ENCODE data around the gene RBM3.
"Not testable (repeated sequence)": the region's sequence is repeated elsewhere in the genome, so short reads cannot be mapped to it uniquely, and the experiment has no call there.

The RBM3 gene

DNA sequence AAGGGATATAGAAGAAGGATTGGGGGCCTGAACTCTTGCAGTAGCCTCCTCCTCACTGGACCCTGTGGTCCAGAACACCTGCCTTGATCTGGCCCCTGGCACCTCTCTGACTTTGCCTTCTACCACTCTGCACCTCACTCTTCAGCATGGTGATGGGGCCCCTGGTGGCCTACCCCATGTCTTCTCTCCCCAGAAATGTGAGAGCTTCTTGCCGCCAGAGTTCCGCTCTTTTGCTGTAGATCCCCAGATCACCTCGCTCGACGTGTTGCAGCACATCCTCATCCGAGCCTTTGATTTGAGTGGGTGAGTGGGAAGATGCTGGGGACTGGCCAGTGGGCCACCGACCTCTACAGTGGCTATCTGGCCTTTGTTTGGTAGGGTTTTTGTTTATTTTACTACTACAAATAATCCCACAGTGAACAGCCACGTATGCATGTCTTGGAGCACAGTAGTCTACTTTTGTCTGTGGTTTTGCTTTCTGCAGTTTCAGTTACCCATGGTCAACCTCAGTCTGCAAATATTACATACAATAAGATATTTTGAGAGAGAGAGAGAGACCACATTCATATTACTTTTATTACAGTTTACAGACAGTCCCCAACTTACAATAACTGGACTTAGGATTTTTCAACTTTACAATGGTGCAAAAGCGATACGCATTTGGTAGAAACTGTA is 33.0 kb upstream of the RBM3 start:
- Histone ChIP-seq H3K27ac (ENCODE audit: low read depth, low read length) (no peak overlapping the region), H3K27me3 (ENCODE audit: control insufficient read depth, insufficient read depth, low read length) (no peaks in the 10 kb centered on the region), H3K36me3 (ENCODE audit: control insufficient read depth, insufficient read depth, low read length) (peaks cover 17% of the 10 kb centered on the region), H3K4me1 (ENCODE audit: control insufficient read depth, insufficient read depth, low read length) (no peaks in the 10 kb centered on the region), H3K9ac (ENCODE audit: low read depth, low read length) (no peak overlapping the region), H3K9me3 (ENCODE audit: control insufficient read depth, insufficient read depth, low read length) (peaks cover 40% of the 10 kb centered on the region), H3K4me3 (ENCODE audit: low read depth, low read length) (no peak overlapping the region)

DNA sequence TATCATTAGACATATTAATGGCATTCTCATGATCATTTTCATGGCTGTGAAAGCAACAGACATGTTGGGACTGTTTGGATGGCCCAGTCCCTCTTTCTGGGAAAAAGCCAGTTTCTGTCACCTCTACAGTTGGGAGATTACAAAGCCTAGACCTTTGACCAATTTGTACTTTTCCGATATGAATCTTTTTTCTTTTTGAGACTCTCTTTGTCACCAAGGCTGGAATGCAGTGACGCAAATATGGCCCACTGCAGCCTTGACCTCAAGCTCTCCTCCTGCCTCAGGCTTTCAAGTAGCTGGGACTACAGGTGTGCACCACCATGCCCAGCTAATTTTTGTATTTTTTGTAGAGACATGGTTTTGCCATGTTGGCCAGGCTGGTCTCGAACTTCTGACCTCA is 25.4 kb upstream of the RBM3 start:
- H3K9me3 ChIP-seq (ENCODE audit: control insufficient read depth, insufficient read depth, low read length), result peaks cover 25% of the 10 kb centered on the region; the same call in 1 of the 2 replicates
- H3K36me3 ChIP-seq (ENCODE audit: control insufficient read depth, insufficient read depth, low read length), result peaks cover 13% of the 10 kb centered on the region
- H3K27me3 ChIP-seq (ENCODE audit: control insufficient read depth, insufficient read depth, low read length), result no peaks in the 10 kb centered on the region
- no peak overlapping the region for H3K4me3 ChIP-seq (ENCODE audit: low read depth, low read length)
- H3K4me1 ChIP-seq (ENCODE audit: control insufficient read depth, insufficient read depth, low read length), result no peaks in the 10 kb centered on the region
- no peak overlapping the region for H3K27ac ChIP-seq (ENCODE audit: low read depth, low read length)
- no peak overlapping the region for H3K9ac ChIP-seq (ENCODE audit: low read depth, low read length)

DNA sequence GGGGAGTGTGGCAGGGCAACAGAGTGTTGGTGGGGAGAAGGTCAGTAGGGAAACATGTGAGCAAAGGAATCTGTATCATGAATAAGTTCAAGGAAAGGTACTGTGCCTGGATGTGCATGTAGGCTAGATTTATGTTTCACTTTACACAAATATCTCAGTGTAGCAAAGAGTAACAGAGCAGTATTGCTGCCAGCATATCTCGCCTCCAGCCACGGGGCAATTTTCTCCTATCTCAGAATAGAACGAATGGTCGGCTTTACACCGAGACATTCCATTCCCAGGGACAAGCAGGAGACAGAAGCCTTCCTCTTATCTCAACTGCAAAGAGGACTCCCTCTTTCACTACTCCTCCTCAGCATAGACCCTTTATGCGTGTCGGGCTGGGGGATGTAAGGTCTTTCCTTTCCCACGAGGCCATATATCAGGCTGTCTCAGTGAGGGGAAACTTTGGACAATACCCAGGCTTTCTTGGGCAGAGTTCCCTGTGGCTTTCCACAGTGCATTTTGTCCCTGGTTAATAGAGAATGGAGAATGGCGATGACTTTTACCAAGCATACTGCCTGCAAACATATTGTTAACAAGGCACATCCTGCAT is 18.5 kb upstream of the RBM3 start:
- not testable (repeated sequence) for H3K27ac ChIP-seq (ENCODE audit: low read depth, low read length); H3K27me3 ChIP-seq (ENCODE audit: control insufficient read depth, insufficient read depth, low read length); H3K4me3 ChIP-seq (ENCODE audit: low read depth, low read length); H3K9ac ChIP-seq (ENCODE audit: low read depth, low read length); H3K4me1 ChIP-seq (ENCODE audit: control insufficient read depth, insufficient read depth, low read length)
- Histone ChIP-seq H3K36me3 (ENCODE audit: control insufficient read depth, insufficient read depth, low read length) (peaks cover 19% of the 10 kb centered on the region), H3K9me3 (ENCODE audit: control insufficient read depth, insufficient read depth, low read length) (peaks cover 13% of the 10 kb centered on the region; the same call in 1 of the 2 replicates)

DNA sequence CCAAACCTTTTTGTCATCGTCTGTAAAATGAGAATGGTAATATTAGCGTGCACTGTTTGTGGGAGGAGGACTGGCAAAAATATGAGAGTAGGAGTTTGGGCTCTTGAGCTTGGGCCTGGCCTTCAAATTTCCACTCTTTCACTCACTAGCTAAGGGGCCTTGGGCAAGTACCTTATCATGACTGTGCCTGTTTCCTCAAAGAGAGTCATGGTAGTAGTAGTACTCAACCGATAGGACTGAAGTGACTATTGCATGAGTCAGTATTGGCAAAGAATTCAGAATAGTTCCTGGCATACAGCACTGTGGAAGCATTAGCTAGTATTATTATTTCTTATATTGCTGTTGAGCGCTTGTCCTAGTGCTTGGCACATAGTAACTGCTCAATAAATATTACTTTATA is 16.0 kb upstream of the RBM3 start:
- H3K27ac ChIP-seq (ENCODE audit: low read depth, low read length), result no peak overlapping the region
- H3K4me1 ChIP-seq (ENCODE audit: control insufficient read depth, insufficient read depth, low read length), result no peaks in the 10 kb centered on the region
- peaks cover 19% of the 10 kb centered on the region for H3K36me3 ChIP-seq (ENCODE audit: control insufficient read depth, insufficient read depth, low read length)
- no peak overlapping the region for H3K4me3 ChIP-seq (ENCODE audit: low read depth, low read length)
- no peak overlapping the region for H3K9ac ChIP-seq (ENCODE audit: low read depth, low read length)
- H3K27me3 ChIP-seq (ENCODE audit: control insufficient read depth, insufficient read depth, low read length), result no peaks in the 10 kb centered on the region
- H3K9me3 ChIP-seq (ENCODE audit: control insufficient read depth, insufficient read depth, low read length), result peaks cover 22% of the 10 kb centered on the region; the same call in 1 of the 2 replicates

DNA sequence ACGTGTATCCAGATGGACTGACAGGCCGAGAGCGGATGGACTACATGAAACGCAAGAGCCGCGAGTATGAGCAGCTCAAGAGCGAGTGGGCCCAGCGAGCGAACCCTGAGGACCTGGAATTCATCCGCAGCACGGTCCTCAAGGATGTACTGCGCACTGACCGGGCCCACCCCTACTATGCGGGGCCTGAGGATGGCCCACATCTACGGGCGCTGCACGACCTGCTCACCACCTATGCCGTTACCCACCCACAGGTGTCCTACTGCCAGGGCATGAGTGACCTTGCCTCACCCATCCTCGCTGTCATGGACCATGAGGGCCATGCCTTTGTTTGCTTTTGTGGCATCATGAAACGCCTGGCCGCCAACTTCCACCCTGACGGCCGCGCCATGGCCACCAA is 14.6 kb upstream of the RBM3 start:
- Histone ChIP-seq H3K27me3 (ENCODE audit: control insufficient read depth, insufficient read depth, low read length) (no peaks in the 10 kb centered on the region), H3K36me3 (ENCODE audit: control insufficient read depth, insufficient read depth, low read length) (peaks cover 19% of the 10 kb centered on the region), H3K27ac (ENCODE audit: low read depth, low read length) (no peak overlapping the region), H3K4me1 (ENCODE audit: control insufficient read depth, insufficient read depth, low read length) (no peaks in the 10 kb centered on the region), H3K4me3 (ENCODE audit: low read depth, low read length) (no peak overlapping the region), H3K9ac (ENCODE audit: low read depth, low read length) (no peak overlapping the region), H3K9me3 (ENCODE audit: control insufficient read depth, insufficient read depth, low read length) (peaks cover 25% of the 10 kb centered on the region)

DNA sequence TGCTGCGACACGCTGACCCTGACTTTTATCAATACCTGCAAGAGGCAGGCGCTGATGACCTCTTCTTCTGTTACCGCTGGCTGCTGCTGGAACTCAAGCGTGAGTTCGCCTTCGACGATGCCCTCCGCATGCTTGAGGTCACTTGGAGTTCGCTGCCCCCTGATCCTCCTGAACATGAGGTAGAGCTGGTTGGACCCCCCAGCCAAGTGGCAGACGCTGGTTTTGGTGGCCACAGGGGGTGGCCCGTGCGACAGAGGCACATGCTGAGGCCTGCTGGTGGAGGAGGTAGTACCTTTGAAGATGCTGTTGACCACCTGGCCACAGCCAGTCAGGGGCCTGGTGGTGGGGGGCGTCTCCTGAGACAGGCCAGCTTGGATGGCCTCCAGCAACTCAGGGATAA is 14.2 kb upstream of the RBM3 start:
- no peak overlapping the region for H3K27ac ChIP-seq (ENCODE audit: low read depth, low read length)
- no peak overlapping the region for H3K9ac ChIP-seq (ENCODE audit: low read depth, low read length)
- H3K36me3 ChIP-seq (ENCODE audit: control insufficient read depth, insufficient read depth, low read length), result peaks cover 19% of the 10 kb centered on the region
- no peak overlapping the region for H3K4me3 ChIP-seq (ENCODE audit: low read depth, low read length)
- H3K27me3 ChIP-seq (ENCODE audit: control insufficient read depth, insufficient read depth, low read length), result no peaks in the 10 kb centered on the region
- H3K4me1 ChIP-seq (ENCODE audit: control insufficient read depth, insufficient read depth, low read length), result no peaks in the 10 kb centered on the region
- peaks cover 25% of the 10 kb centered on the region for H3K9me3 ChIP-seq (ENCODE audit: control insufficient read depth, insufficient read depth, low read length)

DNA sequence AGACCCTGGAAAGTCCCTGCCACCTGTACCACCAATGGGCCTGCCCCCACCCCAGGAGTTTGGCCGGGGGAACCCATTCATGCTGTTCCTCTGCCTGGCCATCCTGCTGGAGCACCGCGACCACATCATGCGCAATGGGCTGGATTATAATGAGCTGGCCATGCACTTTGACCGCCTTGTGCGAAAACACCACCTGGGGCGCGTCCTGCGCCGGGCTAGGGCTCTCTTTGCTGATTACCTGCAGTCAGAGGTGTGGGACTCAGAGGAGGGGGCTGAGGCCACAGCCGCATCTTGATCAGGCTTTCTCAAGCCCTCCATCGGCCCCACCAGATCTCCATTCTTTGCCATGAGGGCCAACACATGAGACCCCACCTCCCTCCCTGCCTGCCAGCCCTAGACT is 13.6 kb upstream of the RBM3 start:
- no peaks in the 10 kb centered on the region for H3K4me1 ChIP-seq (ENCODE audit: control insufficient read depth, insufficient read depth, low read length)
- peaks cover 19% of the 10 kb centered on the region for H3K36me3 ChIP-seq (ENCODE audit: control insufficient read depth, insufficient read depth, low read length)
- peaks cover 25% of the 10 kb centered on the region for H3K9me3 ChIP-seq (ENCODE audit: control insufficient read depth, insufficient read depth, low read length)

DNA sequence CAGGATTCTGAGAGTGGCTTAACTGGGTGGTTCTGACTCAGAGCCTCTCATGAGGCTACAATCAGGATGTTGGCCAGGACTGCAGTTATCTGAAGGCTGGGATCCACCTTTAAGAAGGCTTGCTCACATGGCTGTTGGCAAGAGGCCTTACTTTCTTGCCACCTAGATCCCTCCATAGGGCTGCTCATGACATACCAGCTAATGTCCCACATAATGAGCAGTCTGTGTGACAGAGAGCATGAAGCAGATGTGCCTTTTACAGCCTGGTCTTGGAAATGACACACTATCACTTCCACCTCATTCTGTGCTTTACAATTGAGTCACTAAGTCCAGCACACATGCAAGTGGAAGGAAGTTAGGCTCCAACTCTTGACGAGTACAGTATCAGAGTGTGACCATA is 4.3 kb upstream of the RBM3 start:
- Histone ChIP-seq H3K27ac (ENCODE audit: low read depth, low read length) (no peak overlapping the region), H3K4me3 (ENCODE audit: low read depth, low read length) (no peak overlapping the region), H3K4me1 (ENCODE audit: control insufficient read depth, insufficient read depth, low read length) (no peaks in the 10 kb centered on the region), H3K27me3 (ENCODE audit: control insufficient read depth, insufficient read depth, low read length) (no peaks in the 10 kb centered on the region), H3K36me3 (ENCODE audit: control insufficient read depth, insufficient read depth, low read length) (peaks cover 1% of the 10 kb centered on the region), H3K9me3 (ENCODE audit: control insufficient read depth, insufficient read depth, low read length) (peaks cover 11% of the 10 kb centered on the region; the same call in 1 of the 2 replicates), H3K9ac (ENCODE audit: low read depth, low read length) (no peak overlapping the region)

More for the DNA sequence above, 13.6 kb upstream of the RBM3 start:
- Histone ChIP-seq H3K4me3 (ENCODE audit: low read depth, low read length) (no peak overlapping the region), H3K9ac (ENCODE audit: low read depth, low read length) (no peak overlapping the region), H3K27me3 (ENCODE audit: control insufficient read depth, insufficient read depth, low read length) (no peaks in the 10 kb centered on the region), H3K27ac (ENCODE audit: low read depth, low read length) (no peak overlapping the region)

DNA sequence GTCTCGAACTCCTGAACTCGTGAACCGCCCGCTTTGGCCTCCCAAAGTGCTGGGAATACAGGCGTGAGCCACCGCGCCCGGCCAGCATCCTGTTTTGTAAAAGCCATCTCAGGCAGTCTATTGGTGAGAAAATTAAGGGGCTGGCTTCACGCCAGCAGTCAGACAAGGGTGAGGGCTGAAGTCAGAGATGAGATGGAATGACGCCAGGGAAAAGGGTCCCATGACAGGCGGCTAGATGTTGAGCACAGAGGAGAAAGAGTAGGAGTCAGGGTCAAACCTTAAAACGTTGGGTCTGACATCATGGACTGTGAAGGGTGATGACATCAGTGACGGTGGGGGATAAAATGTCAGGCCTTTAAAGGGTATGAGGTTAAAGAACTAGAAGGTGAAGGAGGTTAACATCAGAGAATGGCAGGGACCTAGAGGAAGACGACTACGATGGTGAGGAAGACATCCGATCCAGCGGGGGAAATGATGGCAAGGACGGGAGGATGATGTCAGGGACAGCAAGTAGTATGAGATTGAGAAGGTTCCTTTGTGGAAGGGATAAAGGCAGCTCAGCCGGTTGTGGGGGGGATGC is 504 bp upstream of the RBM3 start:
- peak overlapping the region; percentile 95 for H3K27ac ChIP-seq (ENCODE audit: low read depth, low read length)
- peaks cover 37% of the 10 kb centered on the region for H3K36me3 ChIP-seq (ENCODE audit: control insufficient read depth, insufficient read depth, low read length)
- no peaks in the 10 kb centered on the region for H3K27me3 ChIP-seq (ENCODE audit: control insufficient read depth, insufficient read depth, low read length)
- peak overlapping the region; percentile 89 for H3K4me3 ChIP-seq (ENCODE audit: low read depth, low read length)
- H3K9ac ChIP-seq (ENCODE audit: low read depth, low read length), result peak overlapping the region; percentile 9; the same call in 1 of the 2 replicates
- no peaks in the 10 kb centered on the region for H3K4me1 ChIP-seq (ENCODE audit: control insufficient read depth, insufficient read depth, low read length)
- peaks cover 31% of the 10 kb centered on the region; the same call in 1 of the 2 replicates for H3K9me3 ChIP-seq (ENCODE audit: control insufficient read depth, insufficient read depth, low read length)

DNA sequence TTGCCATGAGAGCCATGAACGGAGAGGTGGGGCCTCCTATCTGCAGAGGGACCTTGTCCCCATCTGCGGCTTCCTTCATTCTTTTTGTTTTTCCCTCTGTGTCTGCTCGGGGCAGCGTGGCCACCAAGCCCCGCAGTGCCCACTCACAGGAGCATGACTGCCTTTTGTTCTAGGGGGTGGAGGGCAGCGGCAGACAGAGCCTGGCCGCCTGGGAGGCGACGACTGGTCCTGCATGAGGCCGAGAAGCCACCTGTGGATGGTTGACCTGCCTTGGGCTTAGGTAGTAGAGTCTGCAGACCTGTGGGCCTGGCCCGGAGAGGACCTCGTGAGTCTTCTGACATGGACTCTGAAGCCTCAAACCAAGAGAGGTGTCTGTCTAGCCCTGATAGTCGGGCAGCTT is 1.4 kb downstream of the RBM3 start:
- no peaks in the 10 kb centered on the region for H3K27me3 ChIP-seq (ENCODE audit: control insufficient read depth, insufficient read depth, low read length)
- H3K27ac ChIP-seq (ENCODE audit: low read depth, low read length), result peak overlapping the region; percentile 95
- H3K9me3 ChIP-seq (ENCODE audit: control insufficient read depth, insufficient read depth, low read length), result peaks cover 36% of the 10 kb centered on the region; the same call in 1 of the 2 replicates
- H3K9ac ChIP-seq (ENCODE audit: low read depth, low read length), result peak overlapping the region; percentile 99; the same call in 1 of the 2 replicates
- H3K4me1 ChIP-seq (ENCODE audit: control insufficient read depth, insufficient read depth, low read length), result no peaks in the 10 kb centered on the region
- H3K4me3 ChIP-seq (ENCODE audit: low read depth, low read length), result peak overlapping the region; percentile 89
- H3K36me3 ChIP-seq (ENCODE audit: control insufficient read depth, insufficient read depth, low read length), result peaks cover 45% of the 10 kb centered on the region

DNA sequence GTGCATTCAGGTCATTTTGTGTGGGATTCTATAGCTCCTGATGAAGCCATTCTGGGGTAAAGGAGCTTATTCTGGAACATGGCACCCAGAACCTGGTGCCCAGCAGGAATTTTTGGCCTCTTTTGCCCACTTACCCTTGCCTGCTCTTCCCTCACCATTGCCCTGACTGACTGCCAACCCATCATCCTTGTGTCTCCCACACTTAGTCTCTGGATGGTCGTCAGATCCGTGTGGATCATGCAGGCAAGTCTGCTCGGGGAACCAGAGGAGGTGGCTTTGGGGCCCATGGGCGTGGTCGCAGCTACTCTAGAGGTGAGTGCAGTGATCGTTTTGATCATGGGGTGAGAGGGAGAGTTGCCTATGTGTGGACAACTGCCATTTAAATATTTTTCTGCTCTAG is 1.8 kb downstream of the RBM3 start:
- Histone ChIP-seq H3K9ac (ENCODE audit: low read depth, low read length) (no peak overlapping the region), H3K36me3 (ENCODE audit: control insufficient read depth, insufficient read depth, low read length) (peaks cover 45% of the 10 kb centered on the region), H3K27me3 (ENCODE audit: control insufficient read depth, insufficient read depth, low read length) (no peaks in the 10 kb centered on the region), H3K4me3 (ENCODE audit: low read depth, low read length) (peak overlapping the region; percentile 34; the same call in 1 of the 2 replicates), H3K9me3 (ENCODE audit: control insufficient read depth, insufficient read depth, low read length) (peaks cover 33% of the 10 kb centered on the region; the same call in 1 of the 2 replicates), H3K27ac (ENCODE audit: low read depth, low read length) (peak overlapping the region; percentile 11), H3K4me1 (ENCODE audit: control insufficient read depth, insufficient read depth, low read length) (no peaks in the 10 kb centered on the region)

Data from HUES48 (cell line).